GM12875 (cell line): ENCODE measurements around the gene UBAP1.

Source experiments
- H3K4me3 ChIP-seq: one replicate; pipeline ENCODE4 v1.5.1; 2011; ENCODE audit warnings: low read depth, low read length, control low read depth
- TF ChIP-seq, protein P1 (sequence below): IDR thresholded peaks from 2 replicates; pipeline ENCODE4 v1.5.1; 2011; ENCODE audit warnings: low read depth, mild to moderate bottlenecking, control low read depth, inconsistent platforms, low read length, moderate library complexity, borderline replicate concordance; ENCODE audit not compliant: insufficient read depth

The UBAP1 gene

DNA sequence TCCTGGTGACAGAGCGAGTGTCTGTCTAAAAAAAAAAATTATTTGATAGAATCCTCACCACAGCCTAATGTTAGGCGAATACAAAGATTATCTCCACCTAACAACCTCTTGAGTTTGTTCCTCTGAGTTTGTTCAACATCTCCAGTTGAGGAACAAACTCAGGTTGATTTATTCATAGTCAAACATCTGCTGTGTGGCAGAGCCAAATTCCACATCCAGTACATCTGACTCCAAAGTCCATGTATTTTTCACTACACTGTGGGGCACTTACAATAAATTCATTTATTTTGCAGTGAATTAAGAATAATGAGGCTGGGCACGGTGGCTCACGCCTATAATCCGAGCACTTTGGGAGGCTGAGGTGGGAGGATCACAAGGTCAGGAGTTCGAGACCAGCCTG lies 97.0 kb downstream of the UBAP1 start:
- no peak overlapping the region for H3K4me3 ChIP-seq

DNA sequence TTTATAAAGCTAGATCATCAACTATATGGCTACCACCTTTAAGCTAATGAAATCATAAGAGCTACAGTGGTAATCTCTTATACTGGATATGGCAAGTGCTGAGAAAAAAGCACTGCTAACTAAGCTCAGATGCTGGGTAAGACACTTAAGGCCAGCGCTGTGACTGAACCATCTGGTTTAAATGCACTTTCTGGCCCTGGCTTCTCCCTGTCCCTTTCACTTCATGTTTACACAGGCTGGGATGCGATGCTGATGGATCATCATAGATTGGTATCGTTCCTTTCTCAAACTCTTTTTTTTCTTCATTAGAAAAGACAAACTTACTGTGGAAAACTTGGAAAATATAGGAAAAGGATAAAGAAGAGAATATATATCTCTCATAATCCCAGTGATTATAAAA lies 97.9 kb downstream of the UBAP1 start:
- no peak overlapping the region for H3K4me3 ChIP-seq
- TF ChIP-seq, protein P1, sequence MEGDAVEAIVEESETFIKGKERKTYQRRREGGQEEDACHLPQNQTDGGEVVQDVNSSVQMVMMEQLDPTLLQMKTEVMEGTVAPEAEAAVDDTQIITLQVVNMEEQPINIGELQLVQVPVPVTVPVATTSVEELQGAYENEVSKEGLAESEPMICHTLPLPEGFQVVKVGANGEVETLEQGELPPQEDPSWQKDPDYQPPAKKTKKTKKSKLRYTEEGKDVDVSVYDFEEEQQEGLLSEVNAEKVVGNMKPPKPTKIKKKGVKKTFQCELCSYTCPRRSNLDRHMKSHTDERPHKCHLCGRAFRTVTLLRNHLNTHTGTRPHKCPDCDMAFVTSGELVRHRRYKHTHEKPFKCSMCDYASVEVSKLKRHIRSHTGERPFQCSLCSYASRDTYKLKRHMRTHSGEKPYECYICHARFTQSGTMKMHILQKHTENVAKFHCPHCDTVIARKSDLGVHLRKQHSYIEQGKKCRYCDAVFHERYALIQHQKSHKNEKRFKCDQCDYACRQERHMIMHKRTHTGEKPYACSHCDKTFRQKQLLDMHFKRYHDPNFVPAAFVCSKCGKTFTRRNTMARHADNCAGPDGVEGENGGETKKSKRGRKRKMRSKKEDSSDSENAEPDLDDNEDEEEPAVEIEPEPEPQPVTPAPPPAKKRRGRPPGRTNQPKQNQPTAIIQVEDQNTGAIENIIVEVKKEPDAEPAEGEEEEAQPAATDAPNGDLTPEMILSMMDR = no peak

More for the DNA sequence above, 97.0 kb downstream of the UBAP1 start:
- TF ChIP-seq, protein P1 = no peak

DNA sequence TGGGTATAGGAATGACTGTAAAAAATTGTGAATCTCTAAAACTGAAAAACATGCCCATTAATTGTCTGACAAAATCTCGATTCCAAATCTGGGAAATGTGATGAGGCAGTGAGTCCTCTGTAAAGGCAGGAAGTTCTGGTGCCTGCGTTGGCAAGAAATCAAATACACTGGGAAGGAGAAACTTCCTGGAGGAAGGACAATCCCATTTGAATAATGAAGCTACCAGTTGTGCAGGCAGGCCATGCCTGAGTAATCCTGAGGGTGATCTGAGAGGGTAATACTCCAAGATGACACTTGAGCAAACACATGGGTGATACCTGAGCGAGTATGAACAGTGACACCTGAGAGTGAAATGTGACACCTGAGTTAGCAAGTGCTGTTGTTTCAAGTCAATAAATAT lies 100.6 kb downstream of the UBAP1 start:
- TF ChIP-seq, protein P1 = no peak
- no peak overlapping the region for H3K4me3 ChIP-seq

DNA sequence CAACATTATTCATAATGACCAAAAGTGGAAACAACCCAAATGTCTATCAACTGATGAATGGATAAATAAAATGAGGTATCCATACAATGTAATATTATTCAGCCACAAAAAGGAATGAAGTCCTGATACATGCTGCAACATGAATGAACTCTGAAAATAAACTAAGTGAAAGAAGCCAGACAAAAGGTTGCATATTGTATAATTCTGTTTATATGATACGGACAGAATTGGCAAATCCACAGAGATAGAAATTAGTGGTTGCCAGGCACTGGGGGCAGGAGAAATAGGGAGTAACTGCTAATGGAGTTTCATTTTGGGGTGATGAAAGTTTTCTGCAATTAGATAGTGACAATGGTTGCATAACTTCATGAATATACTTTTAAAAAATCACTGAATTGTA lies 103.3 kb downstream of the UBAP1 start:
- H3K4me3 ChIP-seq = no peak overlapping the region
- TF ChIP-seq, protein P1 = no peak

DNA sequence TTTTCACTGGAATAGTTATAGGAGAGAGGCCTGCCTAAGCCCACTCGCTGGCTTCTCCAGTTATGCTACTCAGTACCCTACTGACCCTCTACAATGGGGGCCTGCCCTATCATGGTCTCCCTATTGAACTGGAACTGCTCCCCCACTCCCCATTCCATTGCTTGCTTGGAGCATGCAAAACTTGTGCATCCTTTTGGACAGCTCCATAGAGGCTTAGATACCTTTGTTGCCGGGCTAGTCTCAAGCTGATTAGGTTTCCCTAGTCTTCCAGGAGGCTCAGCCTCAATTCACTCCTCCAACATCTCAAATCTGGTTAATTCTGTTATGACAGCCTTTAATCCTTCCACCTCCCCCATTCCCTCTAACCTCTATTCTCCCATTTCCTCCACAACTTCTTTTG lies 110.3 kb downstream of the UBAP1 start:
- no peak overlapping the region for H3K4me3 ChIP-seq
- TF ChIP-seq, protein P1 = no peak

DNA sequence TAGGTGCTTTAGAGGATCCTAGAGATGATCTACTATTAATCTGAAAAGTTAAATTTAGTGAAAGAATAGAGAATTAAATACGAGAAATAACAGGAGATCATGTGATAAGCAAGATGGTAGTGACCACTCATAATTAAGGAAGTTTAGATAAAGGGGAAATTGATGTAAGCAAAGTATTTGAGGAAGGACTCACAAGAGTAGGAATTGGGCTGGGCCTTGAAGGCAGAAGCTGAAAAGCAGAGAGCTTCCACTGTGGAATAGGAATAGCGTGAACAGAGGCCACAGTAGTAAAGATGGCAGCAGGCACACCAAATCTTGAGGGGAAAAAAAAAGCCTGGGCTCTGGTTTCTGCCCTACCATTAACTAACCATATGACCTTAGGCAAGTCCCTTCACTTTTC lies 112.2 kb downstream of the UBAP1 start:
- H3K4me3 ChIP-seq = no peak overlapping the region
- TF ChIP-seq, protein P1 = no peak

DNA sequence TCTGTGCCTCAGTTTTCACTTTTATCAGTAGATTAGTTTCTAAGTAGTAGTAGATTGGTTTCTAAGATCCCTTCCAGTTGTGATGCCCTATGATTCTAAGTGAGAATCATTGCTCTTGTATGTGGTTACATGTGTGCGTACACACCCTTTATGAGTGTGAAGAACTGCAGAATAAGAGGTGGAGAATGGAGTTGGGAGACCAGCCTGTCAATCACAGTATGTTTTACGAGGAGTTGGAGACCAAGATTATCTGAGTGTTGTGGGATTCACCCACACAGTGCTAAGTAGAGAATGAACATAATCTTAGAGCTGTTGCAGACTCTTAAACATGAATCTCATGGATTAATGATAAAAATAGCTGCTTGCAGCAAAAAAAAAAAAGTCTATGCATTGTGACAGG lies 112.6 kb downstream of the UBAP1 start:
- TF ChIP-seq, protein P1 = no peak
- H3K4me3 ChIP-seq = no peak overlapping the region
